ENCODE results near the gene SUFU.

GRCh38 chr10:102634686-102635085 lies 130.9 kb downstream of the SUFU start:
- TF ChIP-seq CTCF (IDR thresholded peaks at IDR 0.05), result no peak
- no peak for TF ChIP-seq POLR2A (IDR thresholded peaks at IDR 0.05)
